ENCODE measurements around the gene POLR3A. TPM values are rescaled to one million over a fixed set of nuclear protein-coding genes. Genes with fewer than 3 reads are reported as not detected.
"Not testable (repeated sequence)": the region's sequence is repeated elsewhere in the genome, so short reads cannot be mapped to it uniquely, and the experiment has no call there.

Gene POLR3A
- polyA plus RNA-seq, 6 donors from 2014 or later, result 0.92 to 11.2 (median 6.8) TPM

DNA sequence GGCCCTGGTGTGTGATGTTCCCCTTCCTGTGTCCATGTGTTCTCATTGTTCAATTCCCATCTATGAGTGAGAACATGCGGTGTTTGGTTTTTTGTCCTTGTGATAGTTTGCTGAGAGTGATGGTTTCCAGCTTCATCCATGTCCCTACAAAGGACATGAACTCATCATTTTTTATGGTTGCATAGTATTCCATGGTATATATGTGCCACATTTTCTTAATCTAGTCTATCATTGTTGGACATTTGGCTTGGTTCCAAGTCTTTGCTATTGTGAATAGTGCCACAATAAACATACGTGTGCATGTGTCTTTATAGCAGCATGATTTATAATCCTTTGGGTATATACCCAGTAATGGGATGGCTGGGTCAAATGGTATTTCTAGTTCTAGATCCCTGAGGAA, 35.6 kb upstream of the POLR3A start:
- not testable (repeated sequence) for H3K4me1 Mint-ChIP-seq

GRCh38 chr10:78063236-78063635, 33.9 kb upstream of the POLR3A start:
- no peak overlapping the region for H3K4me3 Mint-ChIP-seq
- DNase-seq (no peak), ATAC-seq (ENCODE audit: low read depth in 2 of 2) (no peak)
- no peak overlapping the region for H3K27ac Mint-ChIP-seq
- no peaks in the 10 kb centered on the region for H3K27me3 Mint-ChIP-seq
- H3K4me1 Mint-ChIP-seq, result no peaks in the 10 kb centered on the region
- H3K9me3 Mint-ChIP-seq, result peaks cover 0 to 1% (median 0%) of the 10 kb centered on the region in 7 donors
- H3K36me3 Mint-ChIP-seq, result no peaks in the 10 kb centered on the region

More for the DNA sequence above, 35.6 kb upstream of the POLR3A start:
- not testable (repeated sequence) for DNase-seq; H3K36me3 Mint-ChIP-seq; ATAC-seq (ENCODE audit: low read depth in 2 of 2); H3K27ac Mint-ChIP-seq; H3K4me3 Mint-ChIP-seq; H3K27me3 Mint-ChIP-seq; H3K9me3 Mint-ChIP-seq

GRCh38 chr10:78062296-78062695, 33.0 kb upstream of the POLR3A start:
- Mint-ChIP-seq H3K9me3 (peaks cover 0 to 1% (median 0%) of the 10 kb centered on the region in 7 donors), H3K4me3 (no peak overlapping the region), H3K4me1 (no peaks in the 10 kb centered on the region), H3K36me3 (no peaks in the 10 kb centered on the region), H3K27ac (no peak overlapping the region), H3K27me3 (no peaks in the 10 kb centered on the region)
- no peak for ATAC-seq (ENCODE audit: low read depth in 2 of 2)
- no peak for DNase-seq

DNA sequence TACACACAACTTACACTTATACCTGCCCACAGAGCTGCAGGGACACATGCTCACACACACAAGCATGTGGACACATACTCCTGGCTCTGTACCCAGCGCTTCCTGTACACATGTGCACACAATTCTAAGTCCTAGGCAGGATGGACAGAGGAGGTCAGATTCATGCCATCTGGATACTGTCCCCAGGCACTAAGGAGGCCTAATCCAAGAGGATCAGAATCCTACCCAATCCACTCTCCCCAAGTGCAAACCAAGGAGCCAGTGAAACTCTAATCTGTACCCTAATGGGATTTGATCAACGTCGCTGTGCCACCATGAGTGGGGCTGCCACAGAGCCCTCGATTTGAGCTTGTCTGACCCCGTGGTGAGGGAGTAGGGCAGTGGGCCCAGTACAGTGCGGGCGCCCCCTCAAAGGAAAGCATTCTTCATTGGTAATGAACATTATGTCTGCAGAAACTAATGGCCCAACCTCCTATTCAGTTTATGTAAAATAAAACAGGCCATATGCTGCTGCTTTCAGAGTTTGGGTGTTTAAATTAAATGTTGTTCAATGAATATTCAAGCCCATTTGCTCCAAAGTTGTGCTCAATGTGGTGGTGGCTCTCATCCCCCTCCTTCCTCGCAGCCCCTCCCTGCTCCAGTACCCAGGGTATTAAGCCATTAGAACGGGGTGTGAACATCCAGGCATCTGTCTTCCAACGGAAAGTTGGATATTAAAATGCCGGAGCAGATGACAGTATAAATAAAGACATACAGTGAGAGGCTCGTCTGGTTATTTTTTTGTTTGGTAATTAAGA, 30.8 kb upstream of the POLR3A start:
- no peaks in the 10 kb centered on the region for H3K4me1 Mint-ChIP-seq

DNA sequence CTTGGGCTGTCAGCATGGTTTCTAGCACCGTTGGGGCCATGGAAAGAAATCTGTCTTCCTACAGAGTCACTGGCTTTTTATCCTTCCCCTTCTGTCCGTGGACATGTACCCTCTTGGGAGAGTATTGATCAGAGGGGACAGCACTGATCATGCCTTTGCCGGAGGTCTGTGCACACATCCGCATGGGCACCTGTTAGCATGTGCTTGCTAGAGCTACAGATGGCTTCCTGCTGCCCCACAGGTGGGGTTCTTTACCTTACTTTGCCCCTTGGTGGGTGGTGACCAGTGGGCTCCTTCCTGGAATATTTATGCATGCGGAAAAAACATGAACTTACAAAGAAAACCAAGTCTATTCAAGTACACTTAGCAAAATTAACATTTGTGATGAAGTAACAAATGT, 29.2 kb upstream of the POLR3A start:
- ATAC-seq (ENCODE audit: low read depth in 2 of 2) (no peak), DNase-seq (no peak)
- no peak overlapping the region for H3K4me3 Mint-ChIP-seq
- peak overlapping the region in 1 of 6 donors; percentile 26 for H3K27ac Mint-ChIP-seq
- H3K36me3 Mint-ChIP-seq, result no peaks in the 10 kb centered on the region
- H3K9me3 Mint-ChIP-seq, result no peaks in the 10 kb centered on the region
- H3K4me1 Mint-ChIP-seq, result no peaks in the 10 kb centered on the region
- no peaks in the 10 kb centered on the region for H3K27me3 Mint-ChIP-seq

More for the DNA sequence above, 30.8 kb upstream of the POLR3A start:
- ATAC-seq (ENCODE audit: low read depth in 2 of 2), result no peak
- H3K9me3 Mint-ChIP-seq, result no peaks in the 10 kb centered on the region
- no peak for DNase-seq
- peak overlapping the region in 1 of 6 donors; percentile 61 for H3K27ac Mint-ChIP-seq
- no peaks in the 10 kb centered on the region for H3K27me3 Mint-ChIP-seq
- H3K4me3 Mint-ChIP-seq, result peak overlapping the region in 1 of 8 donors; percentile 65
- H3K36me3 Mint-ChIP-seq, result no peaks in the 10 kb centered on the region

- peaks cover 0 to 8% of the 10 kb centered on the region in 2 donors for H3K36me3 Mint-ChIP-seq
- DNase-seq (no peak), ATAC-seq (ENCODE audit: low read depth in 2 of 2) (no peak)
- H3K4me3 Mint-ChIP-seq, result no peak overlapping the region
- no peaks in the 10 kb centered on the region for H3K9me3 Mint-ChIP-seq
- H3K4me1 Mint-ChIP-seq, result peaks cover 0 to 4% (median 0%) of the 10 kb centered on the region in 3 donors
- H3K27me3 Mint-ChIP-seq, result no peaks in the 10 kb centered on the region
- H3K27ac Mint-ChIP-seq, result no peak overlapping the region
Measured at GRCh38 chr10:78053211-78053868, 24.0 kb upstream of the POLR3A start.

GRCh38 chr10:78049851-78050250, 20.5 kb upstream of the POLR3A start:
- Mint-ChIP-seq H3K9me3 (no peaks in the 10 kb centered on the region), H3K4me3 (no peak overlapping the region), H3K36me3 (peaks cover 0 to 8% of the 10 kb centered on the region in 2 donors)

GRCh38 chr10:78047314-78047891, 18.1 kb upstream of the POLR3A start:
- DNase-seq (peak; percentile 68), ATAC-seq (ENCODE audit: low read depth in 2 of 2) (peak; percentile 78 to 80)
- Mint-ChIP-seq H3K27me3 (no peaks in the 10 kb centered on the region), H3K27ac (peak overlapping the region in 1 of 6 donors; percentile 2), H3K4me3 (no peak overlapping the region), H3K4me1 (peaks cover 9 to 19% (median 17%) of the 10 kb centered on the region in 3 donors), H3K9me3 (no peaks in the 10 kb centered on the region), H3K36me3 (peaks cover 0 to 6% of the 10 kb centered on the region in 2 donors)

More at GRCh38 chr10:78049851-78050250, 20.5 kb upstream of the POLR3A start:
- DNase-seq (no peak), ATAC-seq (ENCODE audit: low read depth in 2 of 2) (no peak)
- H3K4me1 Mint-ChIP-seq, result peaks cover 9 to 13% (median 10%) of the 10 kb centered on the region in 3 donors
- H3K27ac Mint-ChIP-seq, result no peak overlapping the region
- no peaks in the 10 kb centered on the region for H3K27me3 Mint-ChIP-seq

DNA sequence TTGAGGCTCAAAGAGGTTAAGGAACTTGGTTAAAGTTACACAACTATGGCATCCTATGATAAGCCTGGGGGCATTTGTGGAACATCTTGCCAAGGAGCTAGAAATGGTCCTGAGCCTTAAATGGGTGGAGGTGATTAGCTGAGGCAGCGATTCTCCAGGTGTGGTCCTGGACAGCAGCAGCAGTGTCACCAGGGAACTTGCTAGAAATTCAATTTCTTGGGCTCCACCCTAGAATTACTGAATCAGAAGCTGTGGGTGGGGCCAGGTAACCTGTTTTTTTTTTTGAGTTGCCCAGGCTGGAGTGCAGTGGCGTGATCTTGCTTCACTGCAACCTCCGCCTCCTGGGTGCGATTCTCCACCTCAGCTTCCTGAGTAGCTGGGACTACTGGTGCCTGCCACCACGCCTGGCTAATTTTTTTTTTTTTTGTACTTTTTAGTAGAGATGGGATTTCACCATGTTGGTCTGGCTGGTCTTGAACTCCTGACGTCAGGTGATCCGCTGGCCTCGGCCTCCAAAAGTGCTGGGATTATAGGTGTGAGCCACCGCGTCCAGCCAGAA, 17.5 kb upstream of the POLR3A start:
- H3K9me3 Mint-ChIP-seq, result no peaks in the 10 kb centered on the region
- no peak for DNase-seq
- no peak overlapping the region for H3K4me3 Mint-ChIP-seq
- H3K36me3 Mint-ChIP-seq, result peaks cover 0 to 4% of the 10 kb centered on the region in 2 donors
- no peak for ATAC-seq (ENCODE audit: low read depth in 2 of 2)
- H3K27me3 Mint-ChIP-seq, result no peaks in the 10 kb centered on the region
- H3K27ac Mint-ChIP-seq, result no peak overlapping the region
- peaks cover 9 to 20% (median 18%) of the 10 kb centered on the region in 3 donors for H3K4me1 Mint-ChIP-seq

- Mint-ChIP-seq H3K27ac (no peak overlapping the region), H3K4me3 (no peak overlapping the region), H3K27me3 (no peaks in the 10 kb centered on the region), H3K36me3 (peaks cover 9 to 11% of the 10 kb centered on the region in 2 donors), H3K9me3 (no peaks in the 10 kb centered on the region), H3K4me1 (peaks cover 17 to 29% (median 27%) of the 10 kb centered on the region in 3 donors)
- no peak for DNase-seq
- no peak for ATAC-seq (ENCODE audit: low read depth in 2 of 2)
Measured at GRCh38 chr10:78045856-78046255, 16.5 kb upstream of the POLR3A start.

DNA sequence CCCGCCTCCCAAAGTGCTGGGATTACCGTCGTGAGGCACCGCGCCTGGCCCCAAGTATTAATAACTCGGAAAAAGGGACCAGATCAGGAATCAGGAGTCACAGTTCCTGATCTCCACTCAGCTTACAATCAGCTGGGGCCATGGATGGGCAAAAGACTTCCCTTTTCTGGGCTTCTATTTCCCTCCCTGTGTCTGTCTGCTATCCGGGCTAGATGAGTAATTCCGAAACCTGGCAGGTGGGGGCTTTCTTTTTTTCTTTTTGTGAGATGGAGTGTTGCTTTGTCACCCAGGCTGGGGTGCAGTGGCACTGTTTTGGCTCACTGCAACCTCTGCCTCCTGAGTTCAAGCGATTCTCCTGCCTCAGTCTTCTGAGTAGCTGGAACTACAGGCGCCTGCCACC, 15.9 kb upstream of the POLR3A start:
- H3K27me3 Mint-ChIP-seq, result no peaks in the 10 kb centered on the region
- DNase-seq (no peak), ATAC-seq (ENCODE audit: low read depth in 2 of 2) (no peak)
- peaks cover 20 to 31% (median 31%) of the 10 kb centered on the region in 3 donors for H3K4me1 Mint-ChIP-seq
- H3K9me3 Mint-ChIP-seq, result no peaks in the 10 kb centered on the region
- no peak overlapping the region for H3K4me3 Mint-ChIP-seq
- peaks cover 12% of the 10 kb centered on the region in 2 donors for H3K36me3 Mint-ChIP-seq
- peak overlapping the region in 2 of 6 donors; percentile 73 to 86 for H3K27ac Mint-ChIP-seq

DNA sequence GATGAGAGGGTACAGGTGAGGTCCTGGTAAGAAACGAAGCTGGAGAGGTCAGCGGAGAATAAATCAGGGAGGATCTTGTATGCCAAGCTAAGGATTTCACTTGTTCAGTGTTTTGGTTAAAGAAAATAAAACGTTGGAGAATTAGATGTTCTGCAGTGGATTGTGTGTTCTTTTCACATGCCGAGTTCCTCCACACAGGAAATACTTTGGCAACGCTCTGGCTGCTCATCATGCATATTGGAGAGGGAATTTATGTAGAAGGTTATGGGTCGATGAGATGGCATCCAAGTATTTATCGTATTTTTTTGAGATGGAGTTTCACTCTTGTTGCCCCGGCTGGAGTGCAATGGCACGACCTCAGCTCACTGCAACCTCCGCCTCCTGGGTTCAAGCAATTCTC, 15.4 kb upstream of the POLR3A start:
- no peaks in the 10 kb centered on the region for H3K27me3 Mint-ChIP-seq
- H3K9me3 Mint-ChIP-seq, result no peaks in the 10 kb centered on the region
- DNase-seq (no peak), ATAC-seq (ENCODE audit: low read depth in 2 of 2) (no peak)
- H3K4me3 Mint-ChIP-seq, result no peak overlapping the region
- peak overlapping the region in 4 of 6 donors; percentile 21 to 79 (median 64) for H3K27ac Mint-ChIP-seq
- peaks cover 24 to 34% (median 27%) of the 10 kb centered on the region in 3 donors for H3K4me1 Mint-ChIP-seq
- H3K36me3 Mint-ChIP-seq, result peaks cover 8 to 12% of the 10 kb centered on the region in 2 donors

DNA sequence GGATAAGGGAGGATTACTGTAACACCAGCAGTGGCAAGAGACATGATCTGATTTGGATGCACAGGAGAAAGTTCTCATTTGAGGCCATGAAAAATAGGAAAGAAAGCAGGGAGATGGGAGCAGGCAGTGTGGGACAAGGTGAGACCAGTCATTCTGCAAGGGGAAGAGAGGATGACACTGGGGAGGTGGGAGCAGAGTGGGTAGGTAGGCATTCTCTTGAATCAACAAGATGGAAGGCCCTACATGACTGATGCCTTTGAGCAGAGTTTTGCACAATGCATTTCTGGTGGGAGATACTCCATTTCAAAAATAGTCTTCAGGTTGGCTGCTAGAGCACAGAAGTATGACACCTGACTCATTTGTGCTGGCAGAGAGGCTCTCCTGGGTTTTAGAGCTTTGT, 14.9 kb upstream of the POLR3A start:
- H3K27ac Mint-ChIP-seq, result no peak overlapping the region
- no peak overlapping the region for H3K4me3 Mint-ChIP-seq
- no peaks in the 10 kb centered on the region for H3K9me3 Mint-ChIP-seq
- H3K27me3 Mint-ChIP-seq, result no peaks in the 10 kb centered on the region
- peaks cover 8 to 12% of the 10 kb centered on the region in 2 donors for H3K36me3 Mint-ChIP-seq
- ATAC-seq (ENCODE audit: low read depth in 2 of 2), result no peak
- H3K4me1 Mint-ChIP-seq, result peaks cover 27 to 40% (median 29%) of the 10 kb centered on the region in 3 donors
- DNase-seq, result no peak

All from naive B cell (primary cell).